ENCODE data around the gene OTOP2. TPM values are rescaled to one million over a fixed set of nuclear protein-coding genes. Genes with fewer than 3 reads are reported as not detected.
"Not testable (repeated sequence)": the region's sequence is repeated elsewhere in the genome, so short reads cannot be mapped to it uniquely, and the experiment has no call there.

Gene OTOP2
- total RNA-seq, 2 donors from 2014 or later = not detected

DNA sequence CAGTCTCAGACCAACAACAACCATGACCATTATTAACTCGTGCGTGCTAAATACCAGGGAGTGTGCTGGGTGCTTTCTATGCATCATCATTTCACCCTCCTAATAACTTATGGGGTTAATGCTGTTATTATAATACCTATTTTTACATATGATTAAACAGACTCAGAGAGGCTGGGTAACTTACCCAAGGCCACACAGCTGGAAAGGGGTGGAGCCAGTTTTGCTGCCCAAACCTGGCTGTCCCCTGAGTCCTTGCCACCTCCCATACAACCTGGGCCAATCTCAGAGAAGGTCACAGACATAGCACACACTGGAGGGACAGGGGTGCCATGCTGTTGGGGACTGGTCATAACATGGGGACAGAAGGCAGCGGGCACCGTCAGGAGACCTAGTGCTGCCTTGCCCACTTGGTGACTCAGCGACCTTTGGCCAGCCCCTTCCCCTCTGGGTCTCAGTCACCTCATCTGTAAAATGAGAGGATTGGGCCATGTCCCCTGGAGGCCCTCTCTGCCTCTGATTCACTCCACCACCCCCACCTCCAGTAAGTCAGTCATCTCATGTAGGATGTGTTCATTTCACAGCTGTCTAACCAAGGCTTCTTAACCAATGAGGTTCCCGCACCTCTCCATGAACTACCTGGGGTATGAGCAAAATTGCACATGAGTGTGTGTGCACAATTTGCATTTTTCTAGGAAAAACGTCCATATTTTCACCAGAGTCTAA lies 19.2 kb upstream of the OTOP2 start:
- Histone ChIP-seq H3K9me3 (no peaks in the 10 kb centered on the region), H3K36me3 (replicated peaks in 1 of 2; ENCODE audit: insufficient read depth in 1 of 2, low read depth in 2 of 2) (no peaks in the 10 kb centered on the region), H3K4me1 (no peaks in the 10 kb centered on the region), H3K27me3 (no peaks in the 10 kb centered on the region), H3K27ac (no peak overlapping the region), H3K4me3 (no peak overlapping the region)
- DNase-seq (no peak), ATAC-seq (no peak)
- intact Hi-C loops (cut with DNase I) = no loop called here
- TF ChIP-seq, protein P1, sequence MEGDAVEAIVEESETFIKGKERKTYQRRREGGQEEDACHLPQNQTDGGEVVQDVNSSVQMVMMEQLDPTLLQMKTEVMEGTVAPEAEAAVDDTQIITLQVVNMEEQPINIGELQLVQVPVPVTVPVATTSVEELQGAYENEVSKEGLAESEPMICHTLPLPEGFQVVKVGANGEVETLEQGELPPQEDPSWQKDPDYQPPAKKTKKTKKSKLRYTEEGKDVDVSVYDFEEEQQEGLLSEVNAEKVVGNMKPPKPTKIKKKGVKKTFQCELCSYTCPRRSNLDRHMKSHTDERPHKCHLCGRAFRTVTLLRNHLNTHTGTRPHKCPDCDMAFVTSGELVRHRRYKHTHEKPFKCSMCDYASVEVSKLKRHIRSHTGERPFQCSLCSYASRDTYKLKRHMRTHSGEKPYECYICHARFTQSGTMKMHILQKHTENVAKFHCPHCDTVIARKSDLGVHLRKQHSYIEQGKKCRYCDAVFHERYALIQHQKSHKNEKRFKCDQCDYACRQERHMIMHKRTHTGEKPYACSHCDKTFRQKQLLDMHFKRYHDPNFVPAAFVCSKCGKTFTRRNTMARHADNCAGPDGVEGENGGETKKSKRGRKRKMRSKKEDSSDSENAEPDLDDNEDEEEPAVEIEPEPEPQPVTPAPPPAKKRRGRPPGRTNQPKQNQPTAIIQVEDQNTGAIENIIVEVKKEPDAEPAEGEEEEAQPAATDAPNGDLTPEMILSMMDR (IDR thresholded peaks at IDR 0.05) = no peak
- no peak for TF ChIP-seq POLR2A (IDR thresholded peaks at IDR 0.05)
- 77 to 79% methylated on average over 6 to 7 of the region's 7 CpGs for WGBS, 2 donors

DNA sequence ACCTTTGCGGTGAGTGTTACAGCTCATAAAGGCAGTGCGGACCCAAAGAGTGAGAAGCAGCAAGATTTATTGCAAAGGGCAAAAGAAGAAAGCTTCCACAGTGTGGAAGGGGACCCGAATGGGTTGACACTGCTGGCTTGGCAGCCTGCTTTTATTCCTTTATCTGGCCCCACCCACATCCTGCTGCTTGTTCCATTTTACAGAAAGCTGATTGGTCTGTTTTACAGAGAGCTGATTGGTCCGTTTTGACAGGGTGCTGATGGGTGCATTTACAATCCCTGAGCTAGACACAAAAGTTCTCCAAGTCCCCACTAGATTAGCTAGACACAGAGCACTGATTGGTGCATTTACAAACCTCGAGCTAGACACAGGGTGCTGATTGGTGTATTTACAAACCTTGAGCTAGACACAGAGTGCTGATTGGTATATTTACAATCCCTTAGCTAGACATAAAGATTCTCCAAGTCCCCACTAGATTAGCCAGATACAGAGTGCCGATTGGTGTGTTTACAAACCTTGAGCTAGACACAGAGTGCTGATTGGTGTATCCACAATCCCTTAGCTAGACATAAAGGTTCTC lies 17.8 kb upstream of the OTOP2 start:
- 58 to 62% methylated on average over 6 of the region's 6 CpGs for WGBS, 2 donors
- H3K36me3 ChIP-seq (replicated peaks in 1 of 2; ENCODE audit: insufficient read depth in 1 of 2, low read depth in 2 of 2); H3K27me3 ChIP-seq; H3K27ac ChIP-seq; intact Hi-C loops (cut with DNase I); H3K4me3 ChIP-seq; DNase-seq; H3K4me1 ChIP-seq; H3K9me3 ChIP-seq; ATAC-seq: not testable (repeated sequence)

DNA sequence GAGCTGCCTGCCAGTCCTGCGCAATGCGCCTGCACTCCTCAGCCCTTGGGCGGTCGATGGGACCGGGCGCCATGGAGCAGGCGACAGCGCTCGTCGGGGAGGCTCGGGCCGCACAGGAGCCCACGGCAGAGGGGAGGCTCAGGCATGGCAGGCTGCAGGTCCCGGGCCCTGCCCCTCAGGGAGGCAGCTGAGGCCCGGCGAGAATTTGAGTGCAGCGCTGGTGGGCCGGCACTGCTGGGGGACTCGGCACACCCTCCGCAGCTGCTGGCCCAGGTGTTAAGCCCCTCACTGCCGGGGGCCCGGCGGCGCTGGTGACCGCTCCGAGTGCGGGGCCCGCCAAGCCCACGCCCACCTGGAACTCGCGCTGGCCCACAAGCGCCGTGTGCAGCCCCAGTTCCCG lies 17.1 kb upstream of the OTOP2 start:
- Histone ChIP-seq H3K9me3 (no peaks in the 10 kb centered on the region), H3K4me3 (no peak overlapping the region), H3K27ac (no peak overlapping the region), H3K27me3 (no peaks in the 10 kb centered on the region), H3K36me3 (replicated peaks in 1 of 2; ENCODE audit: insufficient read depth in 1 of 2, low read depth in 2 of 2) (no peaks in the 10 kb centered on the region), H3K4me1 (no peaks in the 10 kb centered on the region)
- no peak for TF ChIP-seq POLR2A (IDR thresholded peaks at IDR 0.05)
- TF ChIP-seq, protein P1 (IDR thresholded peaks at IDR 0.05) = no peak
- DNase-seq (no peak), ATAC-seq (no peak)
- WGBS, 2 donors = 90% methylated on average over 16 of the region's 34 CpGs; no CpG with 5 or more reads in 1 of the 2 donors
- intact Hi-C loops (cut with DNase I) = no loop called here

DNA sequence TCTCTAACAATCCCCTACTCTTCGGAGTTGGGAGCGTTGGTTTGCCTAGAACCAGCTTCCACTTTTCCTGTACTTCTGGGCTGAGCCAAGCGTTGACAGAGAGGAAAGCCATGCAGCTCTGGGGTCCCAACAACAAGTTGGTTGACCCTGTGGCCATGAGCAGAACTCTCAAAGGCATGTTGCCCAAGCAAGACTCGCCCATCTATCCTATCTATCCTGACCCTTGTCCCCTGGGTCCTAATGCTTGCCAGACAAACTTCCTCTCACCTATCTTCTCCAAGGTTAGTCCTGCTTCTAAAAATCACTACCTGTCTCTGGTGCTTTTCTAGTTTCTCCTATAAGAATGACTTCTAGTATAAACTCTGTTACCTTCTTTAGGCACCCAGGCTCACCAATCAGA lies 15.0 kb upstream of the OTOP2 start:
- H3K9me3 ChIP-seq; H3K4me3 ChIP-seq; DNase-seq; intact Hi-C loops (cut with DNase I); H3K27ac ChIP-seq; ATAC-seq; H3K36me3 ChIP-seq (replicated peaks in 1 of 2; ENCODE audit: insufficient read depth in 1 of 2, low read depth in 2 of 2); H3K27me3 ChIP-seq; H3K4me1 ChIP-seq: not testable (repeated sequence)
- WGBS, 2 donors = 69 to 75% methylated on average over 4 of the region's 4 CpGs

DNA sequence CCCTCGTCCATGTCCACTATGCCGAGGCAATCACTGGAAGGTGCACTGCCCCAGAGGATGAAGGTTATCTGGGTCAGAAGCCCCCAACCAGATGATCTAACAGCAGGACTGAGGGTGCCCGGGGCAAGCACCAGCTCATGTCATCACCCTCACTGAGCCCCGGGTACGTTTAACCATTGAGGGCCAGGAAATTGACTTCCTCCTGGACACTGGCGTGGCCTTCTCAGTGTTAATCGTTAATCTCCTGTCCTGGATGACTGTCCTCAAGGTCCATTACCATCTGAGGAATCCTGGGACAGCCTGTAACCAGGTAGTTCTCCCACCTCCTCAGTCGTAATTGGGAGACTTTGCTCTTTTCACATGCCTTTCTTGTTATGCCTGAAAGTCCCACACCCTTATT lies 12.7 kb upstream of the OTOP2 start:
- ATAC-seq; H3K27ac ChIP-seq; H3K36me3 ChIP-seq (replicated peaks in 1 of 2; ENCODE audit: insufficient read depth in 1 of 2, low read depth in 2 of 2); DNase-seq; H3K4me1 ChIP-seq; H3K4me3 ChIP-seq; intact Hi-C loops (cut with DNase I); H3K27me3 ChIP-seq; H3K9me3 ChIP-seq: not testable (repeated sequence)
- 57 to 59% methylated on average over 8 of the region's 8 CpGs for WGBS, 2 donors

DNA sequence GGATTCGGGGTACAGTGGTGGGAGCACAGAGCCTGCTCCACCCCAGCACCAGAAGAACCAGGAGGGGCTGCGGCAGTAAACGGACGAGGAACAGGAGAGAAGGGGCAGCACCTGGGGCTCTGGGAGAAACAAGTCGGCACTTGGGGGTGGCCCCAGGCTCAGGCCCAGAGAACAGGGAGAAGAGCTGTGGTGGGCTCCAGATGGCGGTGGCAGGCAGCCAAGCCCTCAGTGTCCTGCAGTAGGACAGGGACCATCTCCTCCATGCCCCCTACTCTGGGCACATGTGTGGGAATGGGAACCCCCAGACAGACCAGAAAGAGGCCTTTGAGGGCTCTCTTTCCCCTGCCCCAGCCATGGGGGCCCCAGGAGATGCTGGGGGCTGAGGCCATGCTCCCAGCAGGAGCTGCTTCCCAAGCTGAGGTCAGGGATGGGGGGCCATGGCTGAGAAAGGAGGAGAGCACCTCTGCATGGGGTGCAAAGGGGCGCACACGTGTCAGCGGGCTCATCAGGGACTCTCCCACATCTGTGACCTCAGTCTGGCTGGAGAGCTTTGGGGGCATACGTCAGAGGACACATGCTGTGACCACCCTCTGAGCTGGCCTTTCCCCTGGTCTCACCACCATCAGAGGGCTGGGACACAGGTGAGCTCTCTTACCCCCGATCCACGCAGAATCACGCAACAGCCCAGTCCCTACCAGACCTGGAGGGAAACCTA lies 7.8 kb upstream of the OTOP2 start:
- Histone ChIP-seq H3K9me3 (no peaks in the 10 kb centered on the region), H3K27ac (no peak overlapping the region), H3K27me3 (no peaks in the 10 kb centered on the region), H3K36me3 (replicated peaks in 1 of 2; ENCODE audit: insufficient read depth in 1 of 2, low read depth in 2 of 2) (no peaks in the 10 kb centered on the region), H3K4me1 (peaks cover 5% of the 10 kb centered on the region), H3K4me3 (no peak overlapping the region)
- WGBS, 2 donors = 77 to 85% methylated on average over 11 to 13 of the region's 13 CpGs
- intact Hi-C loops (cut with DNase I) = no loop called here
- DNase-seq (no peak), ATAC-seq (no peak)
- no peak for TF ChIP-seq POLR2A (IDR thresholded peaks at IDR 0.05)
- TF ChIP-seq, protein P1 (IDR thresholded peaks at IDR 0.05) = no peak
